ENCODE data around the gene GPER1.
A peak's percentile ranks its signal among the peaks of the same experiment; 100 is the strongest.

Gene GPER1

DNA sequence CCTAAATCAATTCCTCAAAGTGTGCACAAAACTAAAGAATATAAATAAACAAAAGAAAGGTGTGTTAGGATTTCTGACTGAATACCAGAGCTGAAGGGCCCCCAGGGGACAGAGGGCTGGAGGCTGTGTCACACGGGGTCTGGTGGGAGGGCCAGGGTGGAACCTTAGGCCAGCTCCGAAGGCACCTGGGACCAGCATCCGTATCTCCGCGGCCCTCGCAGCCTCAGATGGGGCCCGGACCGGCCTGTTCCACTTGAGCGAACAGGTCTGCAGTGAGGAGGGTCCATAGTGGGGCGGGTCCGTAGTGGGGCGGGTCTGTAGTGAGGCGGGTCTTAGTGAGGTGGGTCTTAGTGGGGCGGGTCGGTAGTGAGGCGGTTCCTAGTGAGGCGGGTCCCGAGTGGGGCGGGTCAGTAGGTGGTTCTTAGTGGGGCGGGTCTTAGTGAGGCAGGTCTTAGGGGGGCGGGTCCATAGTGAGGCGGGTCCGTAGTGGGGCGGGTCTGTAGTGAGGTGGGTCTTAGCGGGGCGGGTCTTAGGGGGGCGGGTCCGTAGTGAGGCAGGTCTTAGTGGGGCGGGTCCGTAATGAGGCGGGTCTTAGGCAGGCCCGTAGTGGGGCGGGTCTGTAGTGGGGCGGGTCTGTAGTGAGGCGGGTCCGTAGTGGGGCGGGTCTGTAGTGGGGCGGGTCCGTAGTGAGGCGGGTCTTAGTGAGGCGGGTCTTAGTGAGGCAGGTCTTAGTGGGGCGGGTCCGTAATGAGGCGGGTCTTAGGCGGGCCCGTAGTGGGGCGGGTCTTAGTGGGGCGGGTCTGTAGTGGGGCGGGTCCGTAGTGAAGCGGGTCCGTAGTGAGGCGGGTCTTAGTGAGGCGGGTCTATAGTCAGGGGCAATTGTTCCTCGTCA lies 28.5 kb upstream of the GPER1 start:
- Histone ChIP-seq H3K4ac (ENCODE audit: low read depth, low read length) (no peak overlapping the region), H3K9ac (ENCODE audit: low read length) (no peak overlapping the region), H4K8ac (ENCODE audit: low read depth, low read length) (no peak overlapping the region), H3K27me3 (ENCODE audit: insufficient read depth, low read length) (no peaks in the 10 kb centered on the region), H2BK120ac (ENCODE audit: insufficient read depth, low read length, poor library complexity) (no peak overlapping the region), H2BK5ac (ENCODE audit: low read depth, low read length, poor library complexity) (no peak overlapping the region), H2BK12ac (ENCODE audit: low read length) (no peak overlapping the region), H3K79me2 (ENCODE audit: control insufficient read depth, insufficient read depth, low read length, poor library complexity) (no peaks in the 10 kb centered on the region), H3K27ac (ENCODE audit: low read depth, low read length) (no peak overlapping the region), H3K9me3 (ENCODE audit: insufficient read depth, low read depth, low read length) (peaks cover 3% of the 10 kb centered on the region), H4K91ac (ENCODE audit: low read depth, low read length) (no peak overlapping the region), H2AK5ac (ENCODE audit: low read length) (no peak overlapping the region), H3K4me3 (ENCODE audit: low read depth, low read length) (peak overlapping the region; percentile 37), H3K79me1 (ENCODE audit: low read length) (peaks cover 3% of the 10 kb centered on the region), H3K14ac (ENCODE audit: low read length) (no peak overlapping the region), H2AFZ (ENCODE audit: insufficient read depth, low read length, poor library complexity) (no peak overlapping the region), H4K12ac (ENCODE audit: low read depth, low read length) (no peak overlapping the region), H3K4me1 (ENCODE audit: control insufficient read depth in 1 of 2, insufficient read depth in 2 of 2, low read length in 2 of 2) (peaks cover 8 to 11% of the 10 kb centered on the region in 2 experiments), H3K18ac (ENCODE audit: low read length) (no peak overlapping the region), H3K23ac (ENCODE audit: low read length) (no peak overlapping the region), H3K4me2 (ENCODE audit: low read length) (peak overlapping the region; percentile 36), H3K36me3 (ENCODE audit: control insufficient read depth in 1 of 2, insufficient read depth in 2 of 2, low read length in 2 of 2) (peaks cover 4 to 9% of the 10 kb centered on the region in 2 experiments)
- DNase-seq = peak; percentile 93 to 95
- WGBS (ENCODE audit: extremely low coverage, insufficient coverage, insufficient read length) = no CpG with 5 or more reads among the region's 55 CpGs

DNA sequence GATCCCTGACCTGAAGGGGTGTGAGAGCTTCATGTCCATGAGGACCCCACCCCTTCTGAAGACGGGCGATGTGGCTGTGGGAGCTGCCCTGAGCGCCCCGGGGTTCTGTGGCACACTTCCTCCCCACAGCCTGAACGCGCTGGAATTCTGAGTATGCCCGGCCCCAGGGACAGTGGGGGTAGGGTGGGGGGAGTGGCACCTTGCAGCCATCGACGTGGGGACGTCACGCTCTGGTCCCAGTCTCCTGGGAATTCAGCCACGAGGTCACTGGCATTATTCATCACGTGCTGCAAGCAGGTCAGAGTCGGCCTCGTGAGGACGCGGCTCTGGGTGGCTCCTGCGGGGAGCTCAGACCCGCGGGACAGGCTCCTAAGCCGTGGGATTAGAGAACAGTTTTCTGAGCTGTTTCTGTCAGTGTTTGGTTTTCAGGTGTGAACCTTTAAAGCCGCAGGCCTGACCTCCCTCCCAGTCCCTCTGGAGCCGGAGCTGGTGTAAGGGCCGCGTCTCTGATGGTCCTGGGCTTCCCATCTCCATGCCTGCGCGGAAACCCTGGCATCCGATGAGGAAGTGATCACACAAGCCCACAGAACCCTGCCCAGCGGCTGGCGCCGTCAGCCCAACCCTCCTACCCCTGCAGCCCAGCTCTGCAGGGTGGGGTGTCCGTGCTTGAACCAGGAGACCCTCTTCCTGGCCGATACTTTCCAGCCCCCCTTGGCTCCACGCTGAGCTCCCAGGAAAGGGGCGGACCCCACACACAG lies 27.4 kb upstream of the GPER1 start:
- peaks cover 3% of the 10 kb centered on the region for H3K9me3 ChIP-seq (ENCODE audit: insufficient read depth, low read depth, low read length)
- H4K8ac ChIP-seq (ENCODE audit: low read depth, low read length) = peak overlapping the region; percentile 18
- H3K23ac ChIP-seq (ENCODE audit: low read length) = no peak overlapping the region
- no peak overlapping the region for H3K9ac ChIP-seq (ENCODE audit: low read length)
- no peak overlapping the region for H2BK120ac ChIP-seq (ENCODE audit: insufficient read depth, low read length, poor library complexity)
- H2AFZ ChIP-seq (ENCODE audit: insufficient read depth, low read length, poor library complexity) = peak overlapping the region; percentile 30
- H3K27me3 ChIP-seq (ENCODE audit: insufficient read depth, low read length) = no peaks in the 10 kb centered on the region
- no peak overlapping the region for H3K14ac ChIP-seq (ENCODE audit: low read length)
- H4K91ac ChIP-seq (ENCODE audit: low read depth, low read length) = peak overlapping the region; percentile 50
- H2AK5ac ChIP-seq (ENCODE audit: low read length) = peak overlapping the region; percentile 21
- H2BK12ac ChIP-seq (ENCODE audit: low read length) = no peak overlapping the region
- no peak overlapping the region for H3K27ac ChIP-seq (ENCODE audit: low read depth, low read length)
- peaks cover 8 to 10% of the 10 kb centered on the region in 2 experiments for H3K4me1 ChIP-seq (ENCODE audit: control insufficient read depth in 1 of 2, insufficient read depth in 2 of 2, low read length in 2 of 2)
- peak overlapping the region; percentile 36 for H3K4me2 ChIP-seq (ENCODE audit: low read length)
- H4K12ac ChIP-seq (ENCODE audit: low read depth, low read length) = no peak overlapping the region
- H3K79me1 ChIP-seq (ENCODE audit: low read length) = peaks cover 3% of the 10 kb centered on the region
- no CpG with 5 or more reads among the region's 35 CpGs for WGBS (ENCODE audit: extremely low coverage, insufficient coverage, insufficient read length)
- H3K36me3 ChIP-seq (ENCODE audit: control insufficient read depth in 1 of 2, insufficient read depth in 2 of 2, low read length in 2 of 2) = peaks cover 4 to 6% of the 10 kb centered on the region in 2 experiments
- DNase-seq = peak; percentile 51 to 57
- H3K18ac ChIP-seq (ENCODE audit: low read length) = peak overlapping the region; percentile 57
- no peak overlapping the region for H3K4me3 ChIP-seq (ENCODE audit: low read depth, low read length)
- no peaks in the 10 kb centered on the region for H3K79me2 ChIP-seq (ENCODE audit: control insufficient read depth, insufficient read depth, low read length, poor library complexity)
- H2BK5ac ChIP-seq (ENCODE audit: low read depth, low read length, poor library complexity) = no peak overlapping the region
- H3K4ac ChIP-seq (ENCODE audit: low read depth, low read length) = no peak overlapping the region

DNA sequence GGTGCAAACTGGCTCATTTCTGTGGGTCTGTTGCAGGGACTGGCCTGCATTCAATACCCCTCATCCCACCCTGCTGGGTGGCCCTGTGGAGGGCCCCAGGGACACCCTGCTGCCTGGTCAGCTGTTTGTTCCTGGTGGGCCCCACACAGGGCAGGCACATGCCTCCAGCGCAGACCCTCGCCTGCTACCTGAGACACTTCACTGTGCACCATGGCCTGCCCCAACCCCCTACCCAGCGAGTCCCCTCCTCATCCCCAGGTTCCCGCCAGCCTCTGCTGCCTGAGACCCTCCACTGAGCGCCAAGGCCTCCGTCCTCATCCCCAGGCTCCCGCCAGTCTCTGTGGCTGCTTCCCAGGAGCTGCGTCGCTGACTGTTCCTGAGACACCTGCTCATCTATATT lies 26.7 kb upstream of the GPER1 start:
- Histone ChIP-seq H3K4me2 (ENCODE audit: low read length) (no peak overlapping the region), H3K79me1 (ENCODE audit: low read length) (peaks cover 3% of the 10 kb centered on the region), H3K36me3 (ENCODE audit: control insufficient read depth in 1 of 2, insufficient read depth in 2 of 2, low read length in 2 of 2) (peaks cover 4 to 6% of the 10 kb centered on the region in 2 experiments), H3K9ac (ENCODE audit: low read length) (no peak overlapping the region), H3K79me2 (ENCODE audit: control insufficient read depth, insufficient read depth, low read length, poor library complexity) (no peaks in the 10 kb centered on the region), H2AK5ac (ENCODE audit: low read length) (no peak overlapping the region), H4K8ac (ENCODE audit: low read depth, low read length) (no peak overlapping the region), H3K27me3 (ENCODE audit: insufficient read depth, low read length) (no peaks in the 10 kb centered on the region), H3K23ac (ENCODE audit: low read length) (no peak overlapping the region), H3K4me1 (ENCODE audit: control insufficient read depth in 1 of 2, insufficient read depth in 2 of 2, low read length in 2 of 2) (peaks cover 8 to 13% of the 10 kb centered on the region in 2 experiments), H3K4ac (ENCODE audit: low read depth, low read length) (no peak overlapping the region), H2BK12ac (ENCODE audit: low read length) (no peak overlapping the region), H2BK120ac (ENCODE audit: insufficient read depth, low read length, poor library complexity) (no peak overlapping the region), H3K9me3 (ENCODE audit: insufficient read depth, low read depth, low read length) (peaks cover 3% of the 10 kb centered on the region), H2AFZ (ENCODE audit: insufficient read depth, low read length, poor library complexity) (no peak overlapping the region), H4K12ac (ENCODE audit: low read depth, low read length) (no peak overlapping the region), H4K91ac (ENCODE audit: low read depth, low read length) (peak overlapping the region; percentile 8), H3K14ac (ENCODE audit: low read length) (no peak overlapping the region), H2BK5ac (ENCODE audit: low read depth, low read length, poor library complexity) (no peak overlapping the region), H3K4me3 (ENCODE audit: low read depth, low read length) (no peak overlapping the region), H3K18ac (ENCODE audit: low read length) (no peak overlapping the region), H3K27ac (ENCODE audit: low read depth, low read length) (no peak overlapping the region)
- DNase-seq = no peak
- no CpG with 5 or more reads among the region's 9 CpGs for WGBS (ENCODE audit: extremely low coverage, insufficient coverage, insufficient read length)

DNA sequence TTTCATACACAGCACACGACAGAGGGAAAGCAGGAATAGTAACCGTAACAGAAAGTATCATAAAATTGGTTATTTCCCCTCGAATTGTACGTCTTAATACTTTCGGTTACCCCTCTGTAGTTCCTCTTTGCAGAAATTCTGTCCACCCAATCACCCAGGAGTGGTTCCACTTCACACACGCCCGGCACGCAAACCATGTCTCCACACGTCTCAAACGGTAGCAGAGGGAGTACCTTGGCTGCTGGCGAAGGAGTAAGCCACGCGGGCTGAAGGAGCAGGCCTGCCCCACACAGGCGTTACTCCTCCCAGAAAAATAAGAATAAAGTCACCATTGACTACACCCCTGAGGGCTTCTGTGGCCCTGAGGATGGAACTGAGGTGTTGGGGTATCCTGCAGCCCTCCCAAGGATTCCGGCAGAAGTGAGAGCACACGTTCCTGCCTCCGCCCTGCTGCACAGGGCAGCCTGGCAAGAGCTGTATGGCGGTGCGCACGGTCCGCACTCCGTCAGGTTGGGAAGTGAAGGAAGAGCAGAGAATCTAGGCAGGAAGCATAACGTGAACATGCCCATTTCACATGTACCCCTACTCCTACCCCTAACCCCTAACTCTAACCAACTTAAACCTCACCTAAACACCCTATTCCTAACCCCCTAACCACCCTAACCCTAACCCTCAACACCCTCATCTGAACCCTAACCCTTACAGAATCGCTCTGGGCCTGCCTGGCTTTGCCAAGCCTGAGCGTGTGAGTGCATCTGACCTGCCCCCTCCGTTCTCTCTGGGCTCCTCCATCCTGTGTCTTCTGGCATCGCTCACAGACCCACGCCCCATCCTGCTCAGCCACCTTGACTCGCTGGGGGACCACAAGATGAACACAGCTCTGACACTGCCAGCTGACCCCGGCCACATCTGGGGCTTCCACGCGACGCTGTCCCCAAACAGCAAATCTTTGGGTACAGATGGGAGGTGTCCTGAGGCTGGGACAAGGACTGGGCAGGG lies 25.3 kb upstream of the GPER1 start:
- Histone ChIP-seq H3K79me1 (ENCODE audit: low read length) (peaks cover 3% of the 10 kb centered on the region), H3K9ac (ENCODE audit: low read length) (no peak overlapping the region), H3K23ac (ENCODE audit: low read length) (no peak overlapping the region), H3K27ac (ENCODE audit: low read depth, low read length) (no peak overlapping the region), H4K91ac (ENCODE audit: low read depth, low read length) (no peak overlapping the region), H2AK5ac (ENCODE audit: low read length) (no peak overlapping the region), H3K18ac (ENCODE audit: low read length) (no peak overlapping the region), H3K4me1 (ENCODE audit: control insufficient read depth in 1 of 2, insufficient read depth in 2 of 2, low read length in 2 of 2) (peaks cover 8 to 13% of the 10 kb centered on the region in 2 experiments), H3K9me3 (ENCODE audit: insufficient read depth, low read depth, low read length) (no peaks in the 10 kb centered on the region), H2BK120ac (ENCODE audit: insufficient read depth, low read length, poor library complexity) (no peak overlapping the region), H3K4me3 (ENCODE audit: low read depth, low read length) (no peak overlapping the region), H3K79me2 (ENCODE audit: control insufficient read depth, insufficient read depth, low read length, poor library complexity) (no peaks in the 10 kb centered on the region), H4K8ac (ENCODE audit: low read depth, low read length) (no peak overlapping the region), H3K14ac (ENCODE audit: low read length) (no peak overlapping the region), H4K12ac (ENCODE audit: low read depth, low read length) (no peak overlapping the region), H3K36me3 (ENCODE audit: control insufficient read depth in 1 of 2, insufficient read depth in 2 of 2, low read length in 2 of 2) (peaks cover 4 to 5% of the 10 kb centered on the region in 2 experiments), H3K27me3 (ENCODE audit: insufficient read depth, low read length) (no peaks in the 10 kb centered on the region), H2BK12ac (ENCODE audit: low read length) (no peak overlapping the region), H2BK5ac (ENCODE audit: low read depth, low read length, poor library complexity) (no peak overlapping the region), H3K4me2 (ENCODE audit: low read length) (no peak overlapping the region), H2AFZ (ENCODE audit: insufficient read depth, low read length, poor library complexity) (no peak overlapping the region), H3K4ac (ENCODE audit: low read depth, low read length) (no peak overlapping the region)
- DNase-seq = no peak
- WGBS (ENCODE audit: extremely low coverage, insufficient coverage, insufficient read length) = 100% methylated on average over 1 of the region's 33 CpGs
